ENCODE data around the gene COG4. TPM values are rescaled to one million over a fixed set of nuclear protein-coding genes. Genes with fewer than 3 reads are reported as not detected.

COG4 gene
- polyA plus RNA-seq, 4 donors = 61.8 to 68.4 (median 66.2) TPM

DNA sequence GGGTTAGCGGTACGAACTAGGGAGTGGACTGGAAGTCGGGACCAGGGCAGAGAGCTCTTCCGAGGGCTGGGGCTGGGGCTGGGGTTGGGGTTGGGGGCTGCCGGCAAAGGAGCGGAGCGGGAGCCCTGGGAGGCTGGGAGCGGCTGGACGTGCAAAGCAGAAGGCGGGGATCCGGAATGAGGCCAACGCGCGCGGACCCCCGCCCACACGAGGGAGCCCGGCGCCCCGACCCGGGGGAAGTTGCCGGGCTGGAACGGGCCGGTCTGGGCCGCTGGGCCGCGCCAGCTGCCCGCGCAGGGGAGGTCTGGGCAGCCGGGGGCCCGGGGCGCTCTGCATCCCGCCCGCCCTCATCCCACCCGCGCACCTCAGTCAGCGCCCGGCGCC, 84.8 kb downstream of the COG4 start:
- no peak for DNase-seq (ENCODE audit: low read depth in 4 of 4, low spot score in 3 of 4)

DNA sequence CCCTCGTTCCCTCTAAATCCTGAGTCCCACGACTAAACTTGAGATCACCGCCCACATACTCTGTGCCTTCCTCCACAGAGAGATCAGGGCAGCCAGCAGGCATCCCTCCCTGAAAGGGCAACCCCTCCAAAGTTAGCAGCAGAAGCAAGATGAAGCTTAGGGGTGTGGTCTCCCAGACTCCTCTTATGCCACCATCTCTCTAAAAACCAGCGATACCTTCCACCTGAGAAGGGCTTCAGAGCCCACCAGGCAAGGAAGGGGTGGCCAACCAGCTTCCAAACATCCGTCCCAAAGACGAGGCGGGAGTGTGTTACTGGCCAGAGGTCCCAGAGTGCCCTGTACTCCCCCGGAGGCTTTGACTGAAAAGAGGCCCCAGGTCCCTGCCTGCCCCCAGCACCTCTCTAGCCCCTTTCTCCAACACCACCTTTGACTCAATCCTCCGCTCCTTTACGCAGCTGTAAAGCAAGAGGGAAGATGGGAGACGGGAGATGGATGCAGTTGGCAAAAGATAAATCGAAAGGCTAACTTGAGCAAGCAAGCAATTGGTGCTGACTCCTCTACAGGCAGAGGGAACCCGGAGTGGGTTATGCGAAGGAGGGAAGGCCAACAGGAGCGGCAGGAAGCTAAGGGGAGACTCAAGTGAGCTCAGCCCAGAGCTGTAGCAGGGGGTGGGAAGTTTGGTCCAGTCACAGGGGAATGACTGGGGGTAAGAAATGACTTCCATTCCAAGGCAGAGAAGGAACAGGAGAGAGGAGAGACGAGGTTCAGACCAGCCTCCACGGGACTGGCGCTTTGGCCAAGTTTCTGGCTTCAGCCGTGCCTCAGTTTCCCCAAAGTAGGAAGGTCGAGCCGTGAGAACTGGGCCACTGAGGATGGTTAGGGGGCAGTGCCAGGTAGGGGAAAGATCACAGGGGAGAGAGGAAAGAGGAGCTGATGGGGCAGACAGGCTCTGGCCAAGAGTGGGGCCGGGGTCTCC, 85.5 kb downstream of the COG4 start:
- DNase-seq (ENCODE audit: low read depth in 4 of 4, low spot score in 3 of 4) = no peak

DNA sequence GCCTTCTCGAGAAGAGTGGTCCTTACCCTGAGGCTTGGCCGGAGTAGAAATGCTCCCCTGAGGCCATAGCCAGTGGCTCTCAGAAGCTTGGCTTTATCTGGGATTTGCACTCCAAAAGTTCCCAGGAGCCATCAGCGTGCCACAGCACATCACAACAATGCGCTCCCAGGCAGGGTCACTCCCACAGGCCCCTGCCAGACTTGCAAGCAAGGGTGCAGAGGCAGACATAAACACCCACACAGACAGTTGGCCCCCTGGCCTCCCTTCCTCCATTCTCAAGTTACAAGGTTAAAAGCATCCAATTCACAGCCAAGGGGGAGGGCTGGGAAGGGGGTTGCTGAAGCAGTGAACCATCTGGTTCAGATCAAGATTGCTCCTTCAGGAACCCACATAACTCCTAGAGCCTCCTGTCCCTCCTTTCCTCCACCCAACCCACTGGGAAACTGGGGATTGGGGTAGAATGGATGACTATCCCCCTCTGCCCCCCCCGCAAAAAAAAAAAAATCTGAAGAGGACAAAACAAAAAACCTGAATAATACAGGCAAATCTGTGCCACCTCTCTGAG, 86.3 kb downstream of the COG4 start:
- DNase-seq (ENCODE audit: low read depth in 4 of 4, low spot score in 3 of 4) = peak in 1 of 4 donors; percentile 84

DNA sequence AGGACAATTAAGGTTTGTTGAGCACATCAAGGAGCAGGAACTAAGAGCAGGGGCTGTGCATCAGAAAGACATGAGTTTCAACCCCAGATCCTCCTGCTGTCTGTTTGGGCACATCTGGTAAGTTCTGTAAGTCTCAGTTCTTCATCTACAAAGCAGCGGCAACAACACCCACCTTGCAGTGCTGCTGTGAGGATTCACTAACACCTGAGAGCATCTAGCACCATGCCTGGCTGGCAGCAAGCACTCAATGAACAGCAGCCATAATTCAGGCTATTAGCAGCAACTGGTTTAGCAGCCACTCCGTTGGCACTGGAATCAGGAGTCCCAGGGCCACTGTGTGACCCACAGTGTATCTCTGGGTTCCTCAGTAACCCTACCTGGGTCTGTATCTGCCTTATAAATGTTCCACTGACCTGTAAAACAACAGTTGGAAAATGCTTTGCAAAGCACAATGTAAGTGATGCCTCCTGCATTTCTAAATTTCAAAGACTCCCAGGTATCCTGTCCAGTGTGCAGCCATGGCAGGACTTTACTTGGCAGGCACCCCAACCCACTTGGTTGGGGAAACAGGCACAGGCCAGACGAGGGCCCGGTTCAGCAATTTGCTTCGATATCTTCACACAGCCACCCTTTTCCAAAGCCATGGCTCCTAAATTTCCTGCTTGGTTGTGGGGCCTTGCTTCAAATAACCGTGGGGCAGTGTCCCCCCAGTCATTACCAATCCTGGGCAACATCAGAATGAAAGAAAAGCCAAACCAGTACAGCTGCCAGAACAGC, 88.7 kb downstream of the COG4 start:
- DNase-seq (ENCODE audit: low read depth in 4 of 4, low spot score in 3 of 4) = no peak

DNA sequence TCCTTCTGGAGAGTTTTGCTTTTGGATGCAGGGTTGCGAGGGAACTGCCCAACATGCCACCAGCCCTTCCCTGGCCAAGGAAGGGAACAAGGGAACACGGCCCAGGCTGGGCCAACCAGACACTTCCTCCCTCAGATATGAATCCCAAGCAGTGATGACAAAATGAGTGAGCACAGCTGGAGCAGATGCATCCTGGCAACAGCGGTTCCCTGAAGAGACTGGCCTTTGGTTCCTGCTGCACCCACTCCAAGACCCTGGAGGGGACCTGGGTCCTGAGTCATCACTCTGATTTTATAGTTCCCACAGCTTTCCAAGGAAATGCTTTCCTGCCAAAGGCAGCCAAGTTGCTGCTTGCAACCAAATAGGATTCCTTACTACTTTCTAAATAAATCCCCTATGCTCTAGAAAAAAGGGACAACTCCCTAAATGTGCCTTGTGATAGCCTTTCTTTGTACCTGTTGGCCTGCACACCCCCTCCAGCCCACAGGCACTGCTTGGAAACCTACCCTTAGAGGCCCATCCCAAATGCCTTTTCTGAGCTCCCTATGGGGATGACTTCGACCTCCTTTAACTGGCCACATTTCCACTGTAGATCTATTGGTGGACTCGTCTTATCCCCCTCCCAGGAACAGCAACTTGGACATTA, 89.8 kb downstream of the COG4 start:
- DNase-seq (ENCODE audit: low read depth in 4 of 4, low spot score in 3 of 4) = no peak

DNA sequence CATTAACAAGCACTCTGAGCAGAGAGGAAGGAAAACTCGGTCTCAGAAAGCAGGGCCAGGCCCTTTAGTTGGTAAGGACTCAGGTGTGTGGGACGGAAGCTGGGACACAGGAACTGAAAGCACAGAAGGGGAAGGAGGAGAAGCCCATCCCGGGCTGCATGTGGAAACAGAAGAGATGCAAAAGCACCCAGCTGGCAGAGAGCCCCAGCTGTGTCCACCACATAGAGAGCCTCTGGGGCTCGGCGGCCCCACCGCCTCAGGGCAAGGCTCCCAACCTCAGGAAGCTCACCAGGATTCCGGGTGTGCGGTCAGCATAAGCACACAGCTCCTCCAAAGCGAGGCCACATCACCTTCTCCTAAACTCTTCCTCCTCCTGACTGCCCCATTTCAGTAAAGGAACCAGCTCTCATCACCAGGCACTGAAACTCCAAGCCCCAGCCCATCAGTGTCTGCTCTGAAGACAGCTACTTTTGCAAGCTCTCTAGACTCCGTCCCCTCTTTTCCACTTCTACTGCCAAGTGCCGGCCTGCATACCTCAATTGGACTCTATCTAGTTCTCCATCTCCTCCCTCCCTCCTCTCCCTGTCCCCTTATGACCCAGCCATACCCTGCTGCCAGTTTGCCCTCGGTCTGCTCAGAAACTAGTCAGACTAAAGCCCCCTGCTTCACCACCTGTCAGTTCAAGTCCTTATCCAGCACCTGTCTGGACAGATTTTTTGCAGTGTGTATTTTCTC, 90.5 kb downstream of the COG4 start:
- DNase-seq (ENCODE audit: low read depth in 4 of 4, low spot score in 3 of 4) = no peak

DNA sequence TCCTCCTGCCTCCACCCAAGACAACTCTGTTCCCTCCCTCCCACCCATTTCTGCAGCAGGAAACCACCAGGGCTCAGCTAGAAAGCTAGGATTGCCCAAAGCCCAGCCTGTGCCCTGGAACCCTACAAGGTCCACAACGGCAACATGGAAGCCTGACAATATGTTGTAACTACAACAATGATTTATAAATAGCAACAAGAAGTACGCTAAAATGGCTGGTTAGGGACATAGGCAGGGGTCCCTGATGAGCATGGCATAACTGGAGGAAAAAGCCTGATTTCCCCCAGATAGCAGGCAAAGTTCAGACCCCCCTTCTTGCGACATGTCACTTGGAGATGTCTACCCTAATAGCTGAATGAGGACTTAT, 91.0 kb downstream of the COG4 start:
- DNase-seq (ENCODE audit: low read depth in 4 of 4, low spot score in 3 of 4) = no peak

DNA sequence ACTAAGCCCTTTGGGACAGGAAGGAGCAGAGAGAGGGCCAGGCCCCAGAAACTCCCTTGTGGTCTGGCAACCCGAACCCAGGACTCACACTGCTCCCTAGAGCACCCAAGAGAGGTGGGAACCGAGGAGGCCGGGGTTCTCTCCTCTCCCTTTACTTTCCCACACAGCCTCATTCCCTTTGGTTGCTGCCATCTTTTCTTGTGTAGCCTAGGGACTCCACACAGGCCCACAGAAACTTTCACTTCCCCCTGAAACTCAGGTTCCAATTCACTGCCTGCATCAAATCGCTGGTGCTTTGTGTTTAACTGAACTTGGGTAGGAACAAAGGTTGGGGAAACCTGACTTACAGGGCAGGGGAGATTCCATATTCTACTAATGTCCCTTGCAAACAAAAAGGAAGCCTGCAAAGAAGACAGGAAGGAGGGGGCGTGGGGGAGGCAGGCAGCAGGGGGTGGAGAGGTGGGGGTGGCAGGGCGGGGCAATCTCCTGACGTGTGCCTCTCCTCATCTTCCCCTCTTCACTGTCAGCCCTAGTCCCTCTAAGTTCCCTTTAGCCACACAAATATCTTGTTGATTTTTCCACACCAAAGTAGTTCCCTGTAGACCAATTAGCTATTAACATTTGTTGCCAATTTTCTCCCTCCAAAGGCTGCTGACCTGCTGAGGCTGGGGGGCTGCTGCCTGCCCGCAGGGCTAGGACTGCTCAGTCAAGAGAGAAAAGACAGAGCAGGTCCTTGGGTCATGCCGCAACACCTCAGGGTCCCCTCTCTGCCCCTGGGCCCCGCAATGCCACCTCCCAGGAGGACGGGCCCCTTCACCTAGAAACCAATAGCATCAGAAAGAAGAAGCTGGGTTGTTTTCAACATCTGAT, 92.5 kb downstream of the COG4 start:
- peak in 1 of 4 donors; percentile 47 for DNase-seq (ENCODE audit: low read depth in 4 of 4, low spot score in 3 of 4)

Other genes with a start within 250 kb of the COG4 start
- 10 to 100 TPM; 81.8 to 89.9 (median 86.1) TPM for gene AARS1, start 234.0 kb downstream of the COG4 start, polyA plus RNA-seq (ENCODE audit: insufficient read length in 4 of 4)
- gene DDX19B, start 224.4 kb downstream of the COG4 start, polyA plus RNA-seq (ENCODE audit: insufficient read length in 4 of 4) = 10 to 100 TPM; 35.6 to 43.6 (median 39.1) TPM
- gene DDX19A, start 176.7 kb downstream of the COG4 start, polyA plus RNA-seq (ENCODE audit: insufficient read length in 4 of 4) = 10 to 100 TPM; 45.1 to 52.6 (median 48.2) TPM
- 10 to 100 TPM; 25.0 to 34.7 (median 28.2) TPM for gene ST3GAL2, start 84.5 kb downstream of the COG4 start, polyA plus RNA-seq (ENCODE audit: insufficient read length in 4 of 4)
- gene FCSK, start 69.0 kb downstream of the COG4 start, polyA plus RNA-seq (ENCODE audit: insufficient read length in 4 of 4) = 10 to 100 TPM; 13.7 to 17.5 (median 14.2) TPM
- gene SF3B3, start 262 bp upstream of the COG4 start, polyA plus RNA-seq (ENCODE audit: insufficient read length in 4 of 4) = 100 to 1,000 TPM; 361 to 418 (median 369) TPM
- 1 to 10 TPM in 2 of 4 donors, under 1 TPM in 2; 0.71 to 1.7 (median 0.97) TPM for gene IL34, start 123.0 kb upstream of the COG4 start, polyA plus RNA-seq (ENCODE audit: insufficient read length in 4 of 4)
- 10 to 100 TPM; 37.9 to 51.0 (median 40.5) TPM for gene MTSS2, start 162.5 kb upstream of the COG4 start, polyA plus RNA-seq (ENCODE audit: insufficient read length in 4 of 4)

All from right renal pelvis (tissue), 4 donors.